Measurements from ENCODE around the gene FAM110D. TPM values are rescaled to one million over a fixed set of nuclear protein-coding genes. Genes with fewer than 3 reads are reported as not detected.

Gene FAM110D
- under 0.01 TPM in 1 of 2 replicates, not detected in the other for total RNA-seq

DNA sequence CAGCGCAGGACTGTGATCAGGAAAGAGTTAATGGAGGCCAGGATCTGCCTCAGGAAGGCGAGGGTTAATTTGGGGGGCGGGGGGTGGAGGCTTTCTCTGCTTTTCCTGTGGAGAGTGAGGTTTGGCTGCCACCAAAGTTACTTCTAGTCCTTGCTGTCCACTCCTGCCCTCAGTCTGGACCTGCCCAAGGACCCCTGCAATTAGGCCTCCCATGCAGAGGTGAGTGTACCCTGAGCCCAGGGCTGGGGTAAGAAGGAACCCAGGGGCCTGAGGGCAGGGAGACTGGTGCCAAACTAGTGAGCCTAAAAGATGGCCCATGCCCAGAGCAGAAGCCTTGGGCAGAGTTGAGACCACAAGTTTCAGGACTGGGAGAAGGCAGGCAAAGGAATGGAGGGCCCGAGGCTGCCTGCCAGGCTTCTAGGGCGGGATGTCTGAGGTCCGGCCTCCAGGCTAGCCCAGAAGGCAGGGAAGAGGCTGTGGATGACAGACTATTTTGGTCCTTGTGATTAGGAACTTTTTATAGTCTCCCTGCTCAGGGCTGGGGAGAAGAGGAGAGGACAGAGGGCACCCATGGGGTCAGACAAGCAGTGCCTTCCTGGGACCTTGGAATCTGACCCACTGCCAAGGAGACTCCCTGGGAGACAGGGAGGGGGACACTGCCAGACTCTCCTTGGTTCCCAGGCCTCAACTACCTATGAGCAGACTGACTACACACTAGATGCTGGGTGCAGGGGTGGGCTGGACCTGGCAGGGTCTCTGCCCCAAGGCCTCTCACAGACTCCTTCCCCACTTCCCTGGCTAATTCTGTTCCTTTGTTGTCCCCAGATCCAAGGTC lies at the start of gene FAM110D:
Gene FAM110D, plus strand, starts transcription at position 172 of the 835 bp plus-strand sequence. CDS start 2,213 bp downstream, outside the sequence.

DNA sequence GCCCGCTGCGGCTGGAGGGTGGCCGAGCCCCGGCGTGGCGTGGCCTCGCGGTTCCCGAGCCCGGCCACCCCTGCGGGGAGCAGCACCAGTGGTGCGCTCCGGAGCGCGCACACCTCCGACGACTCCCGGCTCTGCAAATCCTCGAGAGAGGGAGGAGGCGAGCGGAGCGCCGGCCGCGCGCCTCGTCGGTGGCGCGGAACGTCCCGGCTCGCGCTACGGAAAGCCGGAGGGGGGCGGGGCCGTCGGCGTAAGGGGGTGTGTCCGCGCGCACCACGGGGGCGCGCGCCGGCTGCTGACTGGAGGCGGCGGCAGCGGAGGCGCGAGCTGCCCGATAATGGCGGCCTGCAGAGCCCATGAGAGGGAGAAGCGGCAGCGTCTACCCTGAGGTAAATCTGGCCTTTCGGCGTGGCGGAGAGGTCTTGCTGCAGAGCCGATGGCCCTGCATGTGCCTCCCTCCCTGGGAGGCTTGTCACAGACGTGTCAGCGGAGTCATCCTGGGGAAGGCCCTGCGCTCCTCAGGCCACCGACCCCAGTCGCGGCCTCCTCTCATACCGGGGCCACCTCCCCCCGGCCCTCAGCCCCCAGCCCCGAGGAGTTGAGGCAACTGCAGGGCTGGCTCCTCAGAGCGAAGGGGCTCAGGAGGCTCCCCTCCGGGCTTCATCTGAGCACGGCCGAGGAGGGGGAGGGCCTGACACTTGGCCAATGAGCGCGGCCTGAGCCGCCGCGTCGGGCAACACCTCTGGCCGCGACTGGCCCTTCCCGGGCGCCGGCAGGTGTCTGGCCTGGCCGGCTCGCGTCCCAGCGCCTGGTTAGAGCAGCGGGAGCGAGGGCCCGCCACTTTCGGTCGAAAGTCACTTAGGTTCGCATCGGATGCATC lies 47.1 kb upstream of the FAM110D start, which contains the start of gene PDIK1L:
Gene PDIK1L, plus strand, starts transcription at position 295 of the 877 bp plus-strand sequence. CDS start 2,485 bp downstream, outside the sequence.

DNA sequence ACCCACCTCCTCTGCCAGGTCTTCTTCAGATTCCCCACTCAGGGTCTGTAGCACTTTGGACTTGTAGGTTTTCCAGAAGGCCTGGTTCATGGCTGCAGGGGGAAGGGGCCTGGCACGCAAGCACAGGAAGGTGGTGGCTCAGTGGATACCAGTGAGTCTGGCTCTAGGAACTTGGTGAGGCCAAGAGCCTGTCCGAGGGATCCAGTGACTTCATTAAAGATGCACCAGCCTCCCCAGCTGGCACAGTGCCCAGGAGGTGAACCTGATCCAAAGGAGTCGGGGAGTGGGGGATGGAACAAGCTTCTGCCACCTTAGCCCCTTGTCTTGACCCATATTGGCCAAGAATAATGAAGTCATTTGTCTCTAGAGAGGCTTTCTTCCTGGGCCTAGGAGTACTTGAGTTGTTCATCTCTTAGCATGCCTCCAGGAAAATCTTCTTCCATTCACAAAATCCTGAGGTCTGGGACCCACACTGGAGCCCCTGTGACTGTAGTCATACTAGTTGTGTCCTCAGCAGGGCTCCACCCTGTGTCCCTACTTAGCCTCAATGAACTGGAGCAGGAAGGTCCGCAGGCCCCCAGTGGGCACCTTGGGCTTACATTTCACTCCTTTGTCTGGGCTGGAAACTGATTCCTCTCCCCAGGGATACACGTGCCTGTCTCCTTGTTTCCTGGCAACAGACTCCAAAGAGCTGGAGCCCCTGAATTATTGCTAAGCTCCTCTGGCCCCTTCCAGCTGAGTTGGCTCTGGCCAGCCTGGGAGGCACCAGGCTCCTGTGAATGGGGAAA lies 9.7 kb downstream of the FAM110D start, which contains the start of gene C1orf232:
Gene C1orf232, minus strand, starts transcription at position 554 of the 788 bp plus-strand sequence. Its CDS starts 464 bp downstream, at position 90.

DNA sequence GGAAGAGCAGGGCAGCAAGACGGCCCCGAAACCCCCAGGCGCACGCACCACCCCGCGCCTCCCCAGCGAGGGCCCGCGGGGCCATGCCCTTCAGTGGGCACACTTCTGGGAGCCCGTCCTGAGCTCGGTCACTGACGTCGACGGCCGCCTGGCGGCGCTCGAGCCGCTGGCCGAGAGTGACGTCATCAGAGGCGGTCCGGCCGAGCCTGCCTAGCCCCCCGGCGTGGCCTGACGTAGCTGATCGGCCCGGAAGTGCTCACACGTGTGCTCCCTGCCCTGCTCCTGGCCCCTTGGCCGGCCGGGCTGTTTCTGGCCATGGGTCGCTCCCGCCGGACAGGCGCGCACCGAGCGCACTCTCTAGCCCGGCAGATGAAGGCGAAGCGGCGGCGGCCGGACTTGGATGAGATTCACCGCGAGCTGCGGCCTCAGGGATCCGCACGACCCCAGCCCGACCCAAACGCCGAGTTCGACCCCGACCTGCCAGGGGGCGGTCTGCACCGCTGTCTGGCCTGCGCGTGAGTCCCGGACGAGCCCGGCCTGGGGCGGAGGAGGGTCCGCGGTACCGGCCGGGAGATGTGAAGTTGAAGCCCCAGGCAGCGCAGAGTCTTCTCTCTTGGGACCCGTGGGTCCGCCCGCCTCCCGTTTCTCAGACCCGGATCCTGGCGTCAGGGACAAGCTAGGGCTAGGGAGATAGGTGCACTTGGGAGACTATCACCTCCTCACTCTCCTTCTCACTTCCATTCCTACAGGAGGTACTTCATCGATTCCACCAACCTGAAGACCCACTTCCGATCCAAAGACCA lies 11.0 kb downstream of the FAM110D start, which contains the start of gene ZNF593:
Gene ZNF593, plus strand, starts transcription at position 240 of the 803 bp plus-strand sequence. Its CDS starts 76 bp downstream, at position 316.

DNA sequence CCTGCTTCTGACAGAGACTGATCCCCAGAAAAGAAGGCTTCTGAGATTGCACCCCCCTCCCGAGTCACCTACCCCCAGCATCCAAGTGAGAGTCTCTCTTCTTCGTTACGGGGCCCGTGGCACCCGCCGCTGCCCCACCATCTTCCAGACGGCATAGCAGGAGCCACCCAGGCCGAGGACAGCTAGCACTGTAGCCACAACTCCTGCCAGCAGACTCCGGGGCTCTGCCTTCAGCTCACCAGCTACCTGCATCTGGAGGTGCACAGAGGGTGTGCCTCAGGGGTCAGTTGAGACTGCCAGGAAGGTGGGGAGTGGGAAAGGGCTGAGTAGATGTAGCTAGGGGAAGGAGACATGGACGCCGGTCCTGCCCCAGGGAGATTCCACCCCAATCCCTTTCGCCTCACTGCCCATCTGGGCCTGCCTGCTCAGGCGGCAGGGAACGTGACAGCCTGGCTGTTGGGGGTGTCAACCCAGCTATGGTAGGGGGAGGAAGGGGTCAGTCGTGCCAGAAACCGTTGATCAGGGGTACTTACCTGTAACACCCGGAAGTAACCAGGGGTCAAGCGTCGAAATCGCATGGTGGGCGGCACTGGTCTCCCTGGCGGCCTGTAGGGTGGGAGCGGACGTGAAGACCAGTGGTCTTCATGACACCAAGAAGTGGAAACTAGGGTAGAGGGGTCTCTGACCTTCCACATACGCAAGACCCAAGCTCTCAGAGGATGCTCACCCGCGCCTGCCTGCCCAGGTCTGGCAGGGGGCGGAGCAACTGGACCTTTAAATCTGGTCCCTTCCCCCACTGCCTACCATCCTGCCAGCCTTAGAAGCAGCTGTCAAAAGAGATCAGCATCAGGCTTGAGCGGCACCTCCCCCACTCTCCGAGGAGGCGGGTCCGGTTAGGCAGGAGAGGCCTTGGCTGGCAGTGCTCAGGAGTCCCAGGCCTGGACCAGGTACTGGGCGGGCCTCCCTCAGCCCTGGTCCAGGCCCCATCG lies 12.5 kb downstream of the FAM110D start, which contains the start of gene ZNF593OS:
Gene ZNF593OS, minus strand, starts transcription at position 749 of the 989 bp plus-strand sequence. Its CDS starts 171 bp downstream, at position 578.

DNA sequence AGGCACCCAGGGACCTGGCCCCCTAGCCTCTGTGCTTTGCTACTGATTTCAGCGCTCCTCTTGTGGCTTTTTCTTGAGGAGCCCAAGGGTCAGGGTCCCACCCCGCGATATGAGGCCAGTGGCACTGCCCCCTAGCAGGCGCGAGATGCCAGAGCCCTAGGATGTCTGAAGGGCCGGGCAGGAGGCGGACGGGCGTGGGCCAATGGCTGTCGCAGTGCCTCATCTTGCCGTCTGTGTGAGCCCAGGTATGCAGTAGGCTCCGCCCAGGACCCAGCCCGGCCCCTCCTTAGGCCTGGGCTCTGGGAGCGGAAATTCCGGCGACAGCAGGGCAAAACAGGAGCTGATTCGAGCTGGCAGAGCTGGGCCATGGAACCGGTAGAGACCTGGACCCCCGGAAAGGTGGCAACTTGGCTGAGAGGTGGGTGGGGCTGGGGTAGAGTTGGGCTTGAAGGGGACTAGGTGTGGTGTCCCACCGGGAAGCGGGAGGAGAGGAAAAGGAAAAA lies 18.4 kb downstream of the FAM110D start, which contains the start of gene CNKSR1:
Gene CNKSR1, plus strand, starts transcription at position 310 of the 503 bp plus-strand sequence. Its CDS starts 57 bp downstream, at position 367.

DNA sequence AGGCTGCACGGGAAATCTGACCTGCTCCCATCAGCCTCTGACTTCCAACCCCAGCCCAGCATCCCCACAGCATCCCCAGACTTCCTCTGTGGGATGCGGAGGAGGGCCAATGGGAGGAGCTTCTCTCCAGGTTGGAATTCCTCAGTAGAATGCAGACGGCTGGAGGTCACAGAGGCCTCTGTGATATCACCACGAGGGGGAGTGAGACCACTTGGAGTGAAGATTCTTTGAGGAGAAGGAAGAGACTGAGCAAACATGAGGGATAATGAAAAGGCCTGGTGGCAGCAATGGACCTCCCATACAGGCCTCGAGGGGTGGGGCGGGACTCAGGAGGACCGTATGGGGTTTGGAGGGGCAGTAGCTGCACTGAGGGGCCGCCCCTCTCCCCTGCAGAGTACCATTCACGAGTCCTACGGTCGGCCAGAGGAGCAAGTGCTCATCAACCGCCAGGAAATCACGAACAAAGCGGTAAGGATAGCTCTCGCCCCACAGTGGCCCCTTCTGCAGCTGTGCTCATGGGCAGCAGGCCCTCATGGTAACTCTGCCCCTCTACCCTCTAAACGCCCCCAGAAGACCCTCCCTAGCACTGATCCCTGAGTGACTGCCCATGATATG lies 31.6 kb downstream of the FAM110D start, which contains the start of gene CATSPER4:
Gene CATSPER4, plus strand, starts transcription at position 230 of the 615 bp plus-strand sequence. Its CDS starts 26 bp downstream, at position 256.

Other genes with a start within 250 kb of the FAM110D start
- gene PAFAH2, start 161.0 kb upstream of the FAM110D start, total RNA-seq = 6.6 and 8.3 TPM in 2 replicates
- 0.52 and 0.56 TPM in 2 replicates for gene EXTL1, start 137.3 kb upstream of the FAM110D start, total RNA-seq
- gene SLC30A2, start 113.0 kb upstream of the FAM110D start, total RNA-seq = not detected in 2 replicates
- not detected in 2 replicates for gene TRIM63, start 91.4 kb upstream of the FAM110D start, total RNA-seq
- 2.7 and 5.9 TPM in 2 replicates for gene PDIK1L, start 47.3 kb upstream of the FAM110D start, total RNA-seq
- not detected in 2 replicates for gene C1orf232, start 9.9 kb downstream of the FAM110D start, total RNA-seq
- gene ZNF593, start 10.8 kb downstream of the FAM110D start, total RNA-seq = 36.7 and 51.8 TPM in 2 replicates
- not detected in 2 replicates for gene ZNF593OS, start 12.8 kb downstream of the FAM110D start, total RNA-seq
- 0.52 TPM in 1 of 2 replicates, not detected in the other for gene CNKSR1, start 18.4 kb downstream of the FAM110D start, total RNA-seq
- not detected in 2 replicates for gene CATSPER4, start 31.5 kb downstream of the FAM110D start, total RNA-seq
- gene CEP85, start 75.1 kb downstream of the FAM110D start, total RNA-seq = 4.6 and 5.4 TPM in 2 replicates
- gene SH3BGRL3, start 121.0 kb downstream of the FAM110D start, total RNA-seq = 89.3 and 181 TPM in 2 replicates
- gene UBXN11, start 147.6 kb downstream of the FAM110D start, total RNA-seq = 2.7 and 7.5 TPM in 2 replicates
- gene CD52, start 158.9 kb downstream of the FAM110D start, total RNA-seq = not detected in 2 replicates
- 0.26 TPM in 1 of 2 replicates, not detected in the other for gene CRYBG2, start 195.1 kb downstream of the FAM110D start, total RNA-seq
- not detected in 2 replicates for gene ZNF683, start 213.7 kb downstream of the FAM110D start, total RNA-seq